Esophagus muscularis mucosa (tissue), 3 donors: ENCODE results near the gene NEK9.
"Not testable (repeated sequence)": the region's sequence is repeated elsewhere in the genome, so short reads cannot be mapped to it uniquely, and the experiment has no call there.

Experiments used
- CTCF ChIP-seq, 3 experiments: fragments of 200-600 bp in 2 of 3; fragments of 450-650 bp in 1 of 3; sonication (generic) in 2 of 3; IDR thresholded peaks; one replicate each; pipeline ENCODE4 v1.5.1; 2017 to 2019; ENCODE audit warnings: antibody characterized with exemption in 3 of 3, mild to moderate bottlenecking in 2 of 3, moderate library complexity in 1 of 3
- POLR2A ChIP-seq: fragments of 450-650 bp; IDR thresholded peaks from one replicate; pipeline ENCODE4 v1.6.1; 2017; ENCODE audit warnings: antibody characterized with exemption, moderate library complexity, mild to moderate bottlenecking, low read depth

GRCh38 chr14:75127474-75127820 lies 599 bp upstream of the NEK9 start:
- not testable (repeated sequence) for TF ChIP-seq CTCF (IDR thresholded peaks at IDR 0.05); POLR2A
